ENCODE results near the gene VAMP5. TPM values are rescaled to one million over a fixed set of nuclear protein-coding genes. Genes with fewer than 3 reads are reported as not detected.

VAMP5 gene
- total and polyA plus RNA-seq, 9 of the 15 experiments (the other 6 are each of a cell fraction or from before 2014, with no cell fraction given) = 0.54 to 1.9 (median 1.5) TPM; not detected in 2

DNA sequence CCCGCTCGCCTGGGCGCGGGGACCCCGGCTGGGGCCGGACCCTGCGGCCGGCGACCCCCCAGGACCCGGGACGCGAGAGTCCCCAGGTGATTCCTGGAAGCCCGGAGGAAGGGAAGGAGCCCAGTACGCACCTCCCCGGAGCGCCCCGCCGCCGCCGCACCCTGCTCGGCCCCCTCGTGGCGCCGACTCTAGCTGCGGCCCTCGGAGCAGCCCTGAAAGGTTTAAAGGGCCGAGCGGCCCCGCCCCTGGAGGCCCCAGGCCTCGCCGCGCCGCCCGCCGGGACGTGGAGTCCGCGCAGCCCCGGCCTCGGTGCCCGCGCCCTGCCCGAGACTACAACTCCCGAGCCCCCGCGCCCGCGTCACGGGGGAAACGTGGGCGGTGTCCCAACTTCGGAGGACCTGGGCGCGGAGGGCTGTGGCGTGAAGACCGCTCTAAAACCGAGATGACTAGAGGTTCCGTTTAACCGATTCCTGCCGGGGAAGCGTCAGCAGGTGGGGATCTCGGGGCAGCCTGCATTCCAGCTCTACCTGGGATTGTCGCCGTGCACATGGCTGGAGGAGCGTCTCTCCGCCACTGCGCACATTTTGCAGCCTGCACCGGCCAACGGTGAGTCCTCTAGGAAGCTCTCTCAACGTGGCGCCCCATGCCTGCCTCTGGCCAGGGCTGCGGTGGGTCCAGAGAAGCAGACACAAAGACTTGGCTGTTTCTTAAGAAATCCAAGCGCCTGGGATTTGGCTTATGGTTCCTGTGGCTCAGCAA lies 18.4 kb downstream of the VAMP5 start, which contains the start of gene TMEM150A (continued):
- TF ChIP-seq FOXK2 (conservative IDR thresholded peaks at IDR 0.05 in 1 of 2, IDR thresholded peaks at IDR 0.05 in 1 of 2; ENCODE audit: low read depth in 2 of 2) (peak in 1 of 2 experiments; percentile 12; a peak in 2 of 4 replicates), ZNF217 (CRISPR knock-in tag; IDR thresholded peaks at IDR 0.05) (no peak), CBFA2T2 (conservative IDR thresholded peaks at IDR 0.05) (no peak), MAFK (IDR thresholded peaks at IDR 0.05; ENCODE audit: low read length) (no peak), ETV5 (CRISPR knock-in tag; IDR thresholded peaks at IDR 0.05; ENCODE audit: low read depth) (no peak), PHTF2 (CRISPR knock-in tag; IDR thresholded peaks at IDR 0.05) (no peak), ESRRB (CRISPR knock-in tag; IDR thresholded peaks at IDR 0.05; ENCODE audit: borderline replicate concordance) (no peak), ELF2 (CRISPR knock-in tag; IDR thresholded peaks at IDR 0.05) (0 out of 2 replicates have a peak, but pooled peaks have one; percentile 27), HDAC6 (IDR thresholded peaks at IDR 0.05; ENCODE audit: low read depth, low read length) (no peak), GABPB1 (CRISPR knock-in tag; IDR thresholded peaks at IDR 0.05) (peak; percentile 45; the same call in 1 of the 2 replicates), ZNF668 (CRISPR knock-in tag; IDR thresholded peaks at IDR 0.05) (0 out of 2 replicates have a peak, but pooled peaks have one; percentile 60), ZNF785 (CRISPR knock-in tag; IDR thresholded peaks at IDR 0.05) (no peak)
- TF ChIP-seq, protein P1, sequence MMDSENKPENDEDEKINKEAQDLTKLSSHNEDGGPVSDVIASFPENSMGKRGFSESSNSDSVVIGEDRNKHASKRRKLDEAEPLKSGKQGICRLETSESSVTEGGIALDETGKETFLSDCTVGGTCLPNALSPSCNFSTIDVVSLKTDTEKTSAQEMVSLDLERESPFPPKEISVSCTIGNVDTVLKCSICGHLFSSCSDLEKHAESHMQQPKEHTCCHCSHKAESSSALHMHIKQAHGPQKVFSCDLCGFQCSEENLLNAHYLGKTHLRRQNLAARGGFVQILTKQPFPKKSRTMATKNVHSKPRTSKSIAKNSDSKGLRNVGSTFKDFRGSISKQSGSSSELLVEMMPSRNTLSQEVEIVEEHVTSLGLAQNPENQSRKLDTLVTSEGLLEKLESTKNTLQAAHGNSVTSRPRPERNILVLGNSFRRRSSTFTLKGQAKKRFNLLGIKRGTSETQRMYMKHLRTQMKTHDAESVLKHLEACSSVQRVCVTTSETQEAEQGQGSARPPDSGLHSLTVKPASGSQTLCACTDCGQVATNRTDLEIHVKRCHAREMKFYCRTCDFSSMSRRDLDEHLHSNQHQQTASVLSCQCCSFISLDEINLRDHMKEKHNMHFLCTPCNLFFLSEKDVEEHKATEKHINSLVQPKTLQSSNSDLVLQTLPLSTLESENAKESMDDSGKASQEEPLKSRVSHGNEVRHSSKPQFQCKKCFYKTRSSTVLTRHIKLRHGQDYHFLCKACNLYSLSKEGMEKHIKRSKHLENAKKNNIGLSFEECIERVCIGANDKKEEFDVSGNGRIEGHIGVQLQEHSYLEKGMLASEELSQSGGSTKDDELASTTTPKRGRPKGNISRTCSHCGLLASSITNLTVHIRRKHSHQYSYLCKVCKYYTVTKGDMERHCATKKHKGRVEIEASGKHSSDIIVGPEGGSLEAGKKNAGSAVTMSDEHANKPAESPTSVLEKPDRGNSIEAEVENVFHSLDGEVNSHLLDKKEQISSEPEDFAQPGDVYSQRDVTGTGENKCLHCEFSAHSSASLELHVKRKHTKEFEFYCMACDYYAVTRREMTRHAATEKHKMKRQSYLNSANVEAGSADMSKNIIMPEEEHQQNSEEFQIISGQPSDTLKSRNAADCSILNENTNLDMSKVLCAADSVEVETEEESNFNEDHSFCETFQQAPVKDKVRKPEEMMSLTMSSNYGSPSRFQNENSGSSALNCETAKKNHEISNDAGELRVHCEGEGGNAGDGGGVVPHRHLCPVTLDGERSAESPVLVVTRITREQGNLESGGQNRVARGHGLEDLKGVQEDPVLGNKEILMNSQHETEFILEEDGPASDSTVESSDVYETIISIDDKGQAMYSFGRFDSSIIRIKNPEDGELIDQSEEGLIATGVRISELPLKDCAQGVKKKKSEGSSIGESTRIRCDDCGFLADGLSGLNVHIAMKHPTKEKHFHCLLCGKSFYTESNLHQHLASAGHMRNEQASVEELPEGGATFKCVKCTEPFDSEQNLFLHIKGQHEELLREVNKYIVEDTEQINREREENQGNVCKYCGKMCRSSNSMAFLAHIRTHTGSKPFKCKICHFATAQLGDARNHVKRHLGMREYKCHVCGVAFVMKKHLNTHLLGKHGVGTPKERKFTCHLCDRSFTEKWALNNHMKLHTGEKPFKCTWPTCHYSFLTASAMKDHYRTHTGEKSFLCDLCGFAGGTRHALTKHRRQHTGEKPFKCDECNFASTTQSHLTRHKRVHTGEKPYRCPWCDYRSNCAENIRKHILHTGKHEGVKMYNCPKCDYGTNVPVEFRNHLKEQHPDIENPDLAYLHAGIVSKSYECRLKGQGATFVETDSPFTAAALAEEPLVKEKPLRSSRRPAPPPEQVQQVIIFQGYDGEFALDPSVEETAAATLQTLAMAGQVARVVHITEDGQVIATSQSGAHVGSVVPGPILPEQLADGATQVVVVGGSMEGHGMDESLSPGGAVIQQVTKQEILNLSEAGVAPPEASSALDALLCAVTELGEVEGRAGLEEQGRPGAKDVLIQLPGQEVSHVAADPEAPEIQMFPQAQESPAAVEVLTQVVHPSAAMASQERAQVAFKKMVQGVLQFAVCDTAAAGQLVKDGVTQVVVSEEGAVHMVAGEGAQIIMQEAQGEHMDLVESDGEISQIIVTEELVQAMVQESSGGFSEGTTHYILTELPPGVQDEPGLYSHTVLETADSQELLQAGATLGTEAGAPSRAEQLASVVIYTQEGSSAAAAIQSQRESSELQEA (IDR thresholded peaks at IDR 0.05; ENCODE audit: low read depth) = no peak
- TF ChIP-seq, protein P2, sequence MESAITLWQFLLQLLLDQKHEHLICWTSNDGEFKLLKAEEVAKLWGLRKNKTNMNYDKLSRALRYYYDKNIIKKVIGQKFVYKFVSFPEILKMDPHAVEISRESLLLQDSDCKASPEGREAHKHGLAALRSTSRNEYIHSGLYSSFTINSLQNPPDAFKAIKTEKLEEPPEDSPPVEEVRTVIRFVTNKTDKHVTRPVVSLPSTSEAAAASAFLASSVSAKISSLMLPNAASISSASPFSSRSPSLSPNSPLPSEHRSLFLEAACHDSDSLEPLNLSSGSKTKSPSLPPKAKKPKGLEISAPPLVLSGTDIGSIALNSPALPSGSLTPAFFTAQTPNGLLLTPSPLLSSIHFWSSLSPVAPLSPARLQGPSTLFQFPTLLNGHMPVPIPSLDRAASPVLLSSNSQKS (CRISPR knock-in tag; IDR thresholded peaks at IDR 0.05) = no peak
- TF ChIP-seq, protein P3, sequence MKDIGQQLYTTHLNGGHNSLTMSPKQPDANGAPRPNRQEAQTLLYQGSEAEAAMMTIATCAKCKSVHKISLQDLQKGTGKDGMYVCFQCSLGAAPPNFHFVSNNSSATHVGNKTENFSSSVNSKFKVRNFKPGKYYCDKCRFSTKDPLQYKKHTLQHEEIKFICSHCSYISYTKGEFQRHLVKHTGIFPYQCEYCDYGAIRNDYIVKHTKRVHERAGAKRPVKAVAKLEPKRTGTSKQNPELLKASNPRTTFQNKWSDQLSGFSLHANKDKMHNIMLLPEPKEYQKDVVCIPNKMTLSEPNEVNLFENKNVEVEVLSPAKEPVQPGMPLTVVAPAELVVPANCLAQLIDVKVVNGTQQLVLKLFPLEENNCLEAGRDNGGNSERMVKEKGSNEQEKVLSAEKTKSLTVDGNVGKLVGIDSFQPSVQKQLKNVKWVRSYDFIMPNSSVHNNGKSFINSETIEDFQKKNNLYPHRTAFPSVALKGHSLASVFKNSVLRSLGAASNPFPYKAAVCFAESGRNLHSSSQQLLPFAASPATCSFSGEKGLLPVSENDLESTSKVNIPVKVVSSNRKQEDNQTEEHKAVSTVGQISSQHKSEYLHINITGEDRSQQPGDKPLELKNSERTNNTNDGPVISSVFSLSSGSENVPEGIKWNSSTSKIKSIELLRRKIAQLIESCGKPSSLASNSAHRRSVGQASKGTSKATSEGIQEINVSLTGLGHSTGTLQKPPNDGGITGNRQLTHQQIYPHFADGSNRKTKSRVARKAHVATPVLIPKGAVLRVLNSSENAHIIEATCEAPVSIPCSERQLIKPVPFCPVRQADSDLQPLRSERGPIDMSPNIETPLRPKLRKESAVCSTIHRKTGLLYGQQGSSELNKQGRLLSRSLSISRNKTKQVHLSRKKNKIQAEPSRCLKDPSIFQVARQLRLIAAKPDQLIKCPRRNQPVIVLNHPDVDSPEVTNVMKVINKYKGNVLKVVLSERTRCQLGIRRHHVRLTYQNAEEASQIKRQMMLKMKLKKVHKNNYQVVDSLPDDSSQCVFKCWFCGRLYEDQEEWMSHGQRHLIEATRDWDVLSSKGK (CRISPR knock-in tag; IDR thresholded peaks at IDR 0.05) = no peak

Data from K562 (cell line).